Measurements from ENCODE around the gene TTC3. TPM values are rescaled to one million over a fixed set of nuclear protein-coding genes. Genes with fewer than 3 reads are reported as not detected.

The TTC3 gene
- total RNA-seq, 1 experiment from 2014 or later: 68.0 TPM

DNA sequence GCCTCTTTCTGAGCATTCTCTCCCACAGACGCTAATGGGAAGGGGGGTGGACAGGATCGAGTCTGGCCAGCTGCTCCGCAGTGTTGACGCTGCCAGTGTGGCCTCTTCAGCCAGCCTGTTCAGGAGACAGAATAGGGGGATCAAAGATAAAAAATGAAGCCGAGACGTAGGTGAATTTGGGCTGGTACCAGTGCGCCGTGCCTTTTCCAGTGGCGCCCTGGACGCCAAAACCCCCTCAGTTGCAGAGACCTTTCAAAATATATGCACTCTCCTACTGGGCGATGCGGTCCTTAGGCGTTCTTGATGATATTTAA, 1.1 kb downstream of the TTC3 start:
- DNase-seq: no peak
- Mint-ChIP-seq H3K4me3 (ENCODE audit: low read depth, unreplicated experiment) (peak overlapping the region; percentile 96), H3K27me3 (ENCODE audit: unreplicated experiment) (no peaks in the 10 kb centered on the region), H3K36me3 (ENCODE audit: insufficient read depth, unreplicated experiment) (peaks cover 34% of the 10 kb centered on the region), H3K9me3 (ENCODE audit: low read depth, unreplicated experiment) (no peaks in the 10 kb centered on the region), H3K27ac (ENCODE audit: unreplicated experiment) (peak overlapping the region; percentile 85), H3K4me1 (ENCODE audit: low read depth, unreplicated experiment) (peaks cover 21% of the 10 kb centered on the region)
- TF ChIP-seq, protein P1, sequence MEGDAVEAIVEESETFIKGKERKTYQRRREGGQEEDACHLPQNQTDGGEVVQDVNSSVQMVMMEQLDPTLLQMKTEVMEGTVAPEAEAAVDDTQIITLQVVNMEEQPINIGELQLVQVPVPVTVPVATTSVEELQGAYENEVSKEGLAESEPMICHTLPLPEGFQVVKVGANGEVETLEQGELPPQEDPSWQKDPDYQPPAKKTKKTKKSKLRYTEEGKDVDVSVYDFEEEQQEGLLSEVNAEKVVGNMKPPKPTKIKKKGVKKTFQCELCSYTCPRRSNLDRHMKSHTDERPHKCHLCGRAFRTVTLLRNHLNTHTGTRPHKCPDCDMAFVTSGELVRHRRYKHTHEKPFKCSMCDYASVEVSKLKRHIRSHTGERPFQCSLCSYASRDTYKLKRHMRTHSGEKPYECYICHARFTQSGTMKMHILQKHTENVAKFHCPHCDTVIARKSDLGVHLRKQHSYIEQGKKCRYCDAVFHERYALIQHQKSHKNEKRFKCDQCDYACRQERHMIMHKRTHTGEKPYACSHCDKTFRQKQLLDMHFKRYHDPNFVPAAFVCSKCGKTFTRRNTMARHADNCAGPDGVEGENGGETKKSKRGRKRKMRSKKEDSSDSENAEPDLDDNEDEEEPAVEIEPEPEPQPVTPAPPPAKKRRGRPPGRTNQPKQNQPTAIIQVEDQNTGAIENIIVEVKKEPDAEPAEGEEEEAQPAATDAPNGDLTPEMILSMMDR (IDR thresholded peaks at IDR 0.05; ENCODE audit: unreplicated experiment): no peak
- CTCF ChIA-PET: no interaction called here
- intact Hi-C loops (cut with micrococcal nuclease; ENCODE audit: unreplicated experiment): loop anchor here (1.0 kb wide), 1 partner anchor 13 kb away; no protein-coding TSS in a partner anchor
- BruUV-seq (replicated peaks): no TSS peak

DNA sequence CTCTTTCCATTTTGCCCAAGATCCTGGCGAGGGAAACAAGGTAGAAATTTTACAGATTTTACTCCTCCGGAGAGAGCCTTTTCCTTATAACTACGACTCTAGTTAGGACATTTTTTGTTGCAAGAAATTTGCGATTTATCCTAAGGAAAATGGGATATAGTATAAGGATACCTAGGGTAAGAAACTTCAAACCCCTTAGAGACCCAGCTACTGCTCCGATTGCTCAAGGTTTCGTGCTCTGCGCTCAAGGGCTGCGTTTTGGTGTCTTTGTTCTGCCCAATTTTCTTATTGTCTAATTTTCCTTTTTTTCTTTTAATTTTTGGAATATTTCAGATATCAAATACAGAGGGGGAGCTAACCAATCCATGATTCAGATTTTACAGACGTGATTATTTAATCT, 1.5 kb downstream of the TTC3 start:
- Mint-ChIP-seq H3K4me1 (ENCODE audit: low read depth, unreplicated experiment) (peaks cover 25% of the 10 kb centered on the region), H3K9me3 (ENCODE audit: low read depth, unreplicated experiment) (no peaks in the 10 kb centered on the region), H3K4me3 (ENCODE audit: low read depth, unreplicated experiment) (peak overlapping the region; percentile 96), H3K36me3 (ENCODE audit: insufficient read depth, unreplicated experiment) (peaks cover 34% of the 10 kb centered on the region), H3K27me3 (ENCODE audit: unreplicated experiment) (no peaks in the 10 kb centered on the region), H3K27ac (ENCODE audit: unreplicated experiment) (no peak overlapping the region)
- DNase-seq: no peak
- intact Hi-C loops (cut with micrococcal nuclease; ENCODE audit: unreplicated experiment): loop anchor here (1.0 kb wide), 1 partner anchor 13 kb away; no protein-coding TSS in a partner anchor
- CTCF ChIA-PET: no interaction called here
- BruUV-seq (replicated peaks): no TSS peak
- TF ChIP-seq, protein P1 (IDR thresholded peaks at IDR 0.05; ENCODE audit: unreplicated experiment): no peak

DNA sequence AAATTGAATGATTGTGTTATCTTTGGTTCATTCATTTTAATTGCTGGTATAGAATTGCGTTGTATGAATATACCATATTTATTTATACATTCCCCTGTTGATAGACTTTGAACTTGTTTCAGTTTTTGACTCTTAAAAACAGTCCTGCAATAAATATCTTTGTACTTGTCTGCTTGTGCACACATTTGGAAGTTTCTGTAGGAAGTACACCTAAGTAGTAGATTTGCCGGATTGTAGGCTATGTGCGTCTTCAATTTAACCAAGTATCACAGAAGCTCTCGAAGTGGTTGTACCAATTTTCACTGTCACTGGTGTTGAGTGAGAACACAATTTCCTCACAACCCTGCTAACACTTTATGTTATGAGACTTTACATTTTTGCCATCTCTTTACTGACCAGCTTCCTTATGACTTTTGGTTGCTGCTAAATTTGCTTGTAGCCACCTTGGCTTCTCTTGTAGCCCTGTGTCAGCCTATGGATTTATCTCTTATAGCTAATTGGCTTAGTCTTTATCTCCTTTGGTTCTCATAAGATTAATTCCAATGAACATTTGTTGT, 2.2 kb downstream of the TTC3 start:
- CTCF ChIA-PET: no interaction called here

DNA sequence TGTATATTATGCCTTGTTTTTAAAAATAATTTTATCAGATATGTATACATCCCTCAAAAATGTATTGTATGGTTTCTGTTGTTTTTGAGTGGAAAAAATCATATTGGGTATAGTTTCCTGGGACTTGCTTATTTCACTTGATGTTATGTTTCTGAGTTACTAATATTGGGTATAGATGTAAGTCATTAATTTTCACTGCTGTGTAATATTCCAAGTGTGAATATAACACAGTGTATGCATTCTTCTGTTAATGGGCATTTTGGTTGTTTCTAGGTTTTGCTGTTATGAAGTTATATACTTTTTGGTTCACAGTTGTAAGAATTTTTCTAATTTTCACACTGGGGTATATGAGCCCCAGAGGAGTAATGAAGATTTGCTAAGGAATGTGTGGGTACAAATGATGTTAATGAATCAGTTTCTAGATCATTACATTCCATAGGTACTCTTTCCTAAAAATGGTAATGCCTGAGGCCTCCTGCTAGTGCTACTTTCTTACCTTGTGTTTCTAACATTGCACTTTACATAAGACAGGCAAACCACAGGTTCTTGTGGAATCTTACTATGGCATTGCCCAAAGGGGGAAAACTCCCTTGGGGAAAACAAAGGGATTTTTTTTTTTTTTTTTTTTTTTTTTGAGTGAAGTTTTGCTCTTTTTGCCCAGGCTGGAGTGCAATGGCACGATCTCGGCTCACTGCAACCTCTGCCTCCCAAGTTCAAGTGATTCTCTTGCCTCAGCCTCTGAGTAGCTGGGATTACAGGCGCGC, 3.2 kb downstream of the TTC3 start:
- H3K27me3 Mint-ChIP-seq (ENCODE audit: unreplicated experiment): no peaks in the 10 kb centered on the region

More for the DNA sequence above, 2.2 kb downstream of the TTC3 start:
- DNase-seq: no peak
- intact Hi-C loops (cut with micrococcal nuclease; ENCODE audit: unreplicated experiment): loop anchor here (5.0 kb wide), 1 partner anchor 98 kb away; no protein-coding TSS in a partner anchor
- Mint-ChIP-seq H3K36me3 (ENCODE audit: insufficient read depth, unreplicated experiment) (peaks cover 30% of the 10 kb centered on the region), H3K27ac (ENCODE audit: unreplicated experiment) (no peak overlapping the region), H3K27me3 (ENCODE audit: unreplicated experiment) (no peaks in the 10 kb centered on the region), H3K4me3 (ENCODE audit: low read depth, unreplicated experiment) (no peak overlapping the region), H3K9me3 (ENCODE audit: low read depth, unreplicated experiment) (no peaks in the 10 kb centered on the region), H3K4me1 (ENCODE audit: low read depth, unreplicated experiment) (peaks cover 22% of the 10 kb centered on the region)
- TF ChIP-seq, protein P1 (IDR thresholded peaks at IDR 0.05; ENCODE audit: unreplicated experiment): no peak
- TSS peak; percentile 33 for BruUV-seq (replicated peaks)

More for the DNA sequence above, 3.2 kb downstream of the TTC3 start:
- Mint-ChIP-seq H3K4me1 (ENCODE audit: low read depth, unreplicated experiment) (peaks cover 16% of the 10 kb centered on the region), H3K9me3 (ENCODE audit: low read depth, unreplicated experiment) (no peaks in the 10 kb centered on the region), H3K36me3 (ENCODE audit: insufficient read depth, unreplicated experiment) (peaks cover 30% of the 10 kb centered on the region), H3K4me3 (ENCODE audit: low read depth, unreplicated experiment) (no peak overlapping the region), H3K27ac (ENCODE audit: unreplicated experiment) (no peak overlapping the region)
- CTCF ChIA-PET: no interaction called here
- no TSS peak for BruUV-seq (replicated peaks)
- no peak for DNase-seq
- TF ChIP-seq, protein P1 (IDR thresholded peaks at IDR 0.05; ENCODE audit: unreplicated experiment): no peak
- intact Hi-C loops (cut with micrococcal nuclease; ENCODE audit: unreplicated experiment): loop anchor here (5.0 kb wide), 1 partner anchor 99 kb away; no protein-coding TSS in a partner anchor
